HK-2 (cell line): ENCODE measurements around the gene RNF220.
"Not testable (repeated sequence)": the region's sequence is repeated elsewhere in the genome, so short reads cannot be mapped to it uniquely, and the experiment has no call there.

Experiments
- DNase-seq: peaks from one replicate; pipeline ENCODE4 v3.0.0-alpha.2; 2018; ENCODE audit not compliant: unreplicated experiment

RNF220 gene

GRCh38 chr1:44496541-44497171, 91.6 kb downstream of the RNF220 start:
- no peak for DNase-seq

DNA sequence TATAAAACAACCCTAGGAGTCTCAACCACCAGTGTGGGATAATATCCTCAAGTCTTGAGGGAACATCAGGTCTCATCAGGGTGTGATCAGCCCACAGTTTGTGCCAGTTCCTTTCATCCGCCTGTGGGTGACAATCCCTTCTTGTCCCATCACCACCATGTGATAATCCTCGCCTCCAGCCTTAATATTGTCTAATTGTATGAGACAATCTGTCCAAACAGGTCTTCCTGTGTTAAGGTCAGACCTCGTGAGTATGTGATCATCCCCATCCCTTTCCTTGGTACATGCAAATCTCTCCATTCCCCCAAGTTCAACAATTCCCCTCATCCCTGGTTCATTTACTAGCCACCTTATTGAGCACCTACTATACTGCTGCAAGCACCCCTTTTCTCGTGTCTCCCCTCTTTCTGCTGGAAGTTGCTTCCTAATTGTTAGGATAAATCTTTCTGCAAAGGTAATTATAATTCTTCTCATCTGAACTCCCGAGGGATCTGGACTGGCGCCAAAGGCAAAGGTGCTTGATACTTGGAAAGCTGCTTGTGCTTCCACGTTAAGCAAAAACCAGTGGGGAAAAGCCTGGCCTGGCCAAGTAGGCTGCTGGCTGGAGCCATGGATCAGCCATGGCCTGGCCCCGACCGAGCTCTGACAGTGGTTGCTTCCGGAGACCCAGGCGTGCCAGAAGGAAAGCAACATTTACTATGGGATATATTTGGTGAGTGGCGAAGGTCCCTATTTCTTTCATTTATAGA, 92.5 kb downstream of the RNF220 start:
- no peak for DNase-seq

GRCh38 chr1:44499306-44499705, 94.3 kb downstream of the RNF220 start:
- no peak for DNase-seq

GRCh38 chr1:44500181-44501046, 95.4 kb downstream of the RNF220 start:
- no peak for DNase-seq

- DNase-seq: no peak
Observed at GRCh38 chr1:44501047-44501890, 96.2 kb downstream of the RNF220 start.

- not testable (repeated sequence) for DNase-seq
Observed at GRCh38 chr1:44502823-44503222, 97.8 kb downstream of the RNF220 start.

GRCh38 chr1:44503625-44504024, 98.6 kb downstream of the RNF220 start:
- no peak for DNase-seq

DNA sequence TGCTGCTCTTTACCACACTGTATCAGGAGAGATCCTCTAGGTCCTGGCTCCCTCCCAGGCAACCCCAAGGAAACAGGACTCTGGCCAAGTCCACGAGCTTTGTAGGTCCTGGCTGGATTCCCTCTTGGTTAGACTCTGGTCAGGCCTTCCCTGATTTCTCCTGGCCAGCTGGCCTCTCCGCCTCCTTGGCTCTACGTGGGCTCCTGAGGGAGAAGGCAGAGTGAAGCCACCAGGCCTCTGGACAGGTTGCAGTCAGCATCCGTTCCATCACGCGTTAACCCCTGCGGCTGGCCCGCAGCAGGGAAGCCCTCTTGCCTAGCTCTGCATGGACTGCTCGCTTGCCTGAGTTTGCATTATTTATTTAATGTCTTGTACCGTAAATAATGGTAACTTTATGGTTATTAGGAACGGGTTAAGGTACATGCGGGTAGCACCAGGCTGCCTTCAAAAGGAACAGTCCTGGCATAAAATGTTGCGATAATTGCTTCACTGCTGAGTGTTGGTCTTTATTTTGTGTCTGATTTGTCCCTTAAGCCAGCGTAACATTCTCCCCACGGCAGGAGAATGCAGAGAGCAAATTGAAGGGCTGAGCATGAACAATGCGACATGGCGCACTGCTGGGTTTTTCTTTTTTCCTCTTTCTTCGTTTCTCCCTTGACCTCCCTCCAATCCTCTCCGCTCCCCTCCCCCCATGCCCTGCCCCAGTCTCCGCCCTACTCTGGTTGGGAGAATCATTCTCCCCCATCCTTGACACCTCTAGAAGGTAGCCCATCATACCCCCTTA, 100.3 kb downstream of the RNF220 start:
- DNase-seq: no peak

DNA sequence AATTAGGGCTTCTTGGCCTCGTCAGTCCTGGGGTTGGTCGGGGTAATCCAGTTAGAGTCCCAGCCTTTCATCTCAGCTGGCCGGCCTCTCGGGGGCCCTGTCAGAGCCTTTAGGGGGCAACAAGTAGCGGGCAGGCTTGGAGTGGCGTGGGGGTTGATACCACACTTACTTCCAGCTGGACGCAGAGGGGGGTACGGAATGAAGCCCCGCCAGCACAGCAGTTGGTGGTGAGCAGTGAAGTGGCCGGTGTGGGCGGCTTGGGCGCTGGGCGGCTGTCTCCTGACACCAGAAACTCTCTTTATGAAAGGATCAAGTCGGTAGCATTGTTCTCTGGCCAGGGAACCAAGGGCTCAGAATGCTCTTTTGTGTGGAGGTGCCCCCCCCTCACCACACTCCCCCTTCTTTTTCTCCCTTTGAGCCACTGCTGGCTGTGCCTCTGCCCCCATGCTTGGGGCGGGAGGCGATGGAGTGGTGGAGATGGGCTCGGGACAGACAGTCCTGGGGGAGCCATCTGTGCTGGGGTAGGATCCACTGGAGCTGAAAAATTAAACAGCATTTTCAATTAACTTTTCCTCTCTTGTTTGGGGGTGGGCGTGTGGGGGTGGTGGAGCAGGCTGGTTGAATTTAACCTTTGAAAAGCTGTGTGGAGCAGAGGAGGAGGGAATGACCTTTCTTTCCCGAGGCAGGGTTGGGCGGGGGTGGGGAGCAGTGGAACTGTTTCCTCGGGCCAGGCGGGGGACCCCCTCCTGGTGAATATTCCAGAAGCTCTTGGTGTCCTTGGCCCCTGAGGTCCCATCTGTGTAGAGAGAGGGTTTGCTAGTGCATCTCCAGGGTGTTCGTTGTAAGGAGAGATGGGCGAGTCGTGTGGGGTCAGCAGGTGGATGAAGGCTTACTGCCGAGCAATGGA, 102.7 kb downstream of the RNF220 start:
- DNase-seq: no peak

GRCh38 chr1:44508397-44508745, 103.3 kb downstream of the RNF220 start:
- no peak for DNase-seq

DNA sequence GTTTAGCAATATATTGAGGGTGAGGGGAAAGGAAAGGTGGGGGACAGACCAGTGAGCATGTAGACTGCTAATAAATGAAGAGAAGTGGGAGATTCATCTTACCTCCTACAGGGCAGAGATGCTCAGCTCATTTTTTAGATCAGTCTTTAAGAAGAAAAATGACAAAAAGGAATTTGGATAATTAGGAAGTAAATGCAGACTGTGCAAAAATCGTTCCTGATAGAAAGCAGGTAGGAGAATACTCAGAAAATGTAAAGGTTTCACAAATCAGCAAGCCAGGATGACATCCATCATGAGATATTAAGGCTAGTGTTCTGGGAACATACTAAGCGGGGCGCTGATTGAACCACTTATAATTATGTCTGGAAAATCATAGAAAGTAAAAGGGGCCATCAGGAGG, 106.3 kb downstream of the RNF220 start:
- no peak for DNase-seq

DNA sequence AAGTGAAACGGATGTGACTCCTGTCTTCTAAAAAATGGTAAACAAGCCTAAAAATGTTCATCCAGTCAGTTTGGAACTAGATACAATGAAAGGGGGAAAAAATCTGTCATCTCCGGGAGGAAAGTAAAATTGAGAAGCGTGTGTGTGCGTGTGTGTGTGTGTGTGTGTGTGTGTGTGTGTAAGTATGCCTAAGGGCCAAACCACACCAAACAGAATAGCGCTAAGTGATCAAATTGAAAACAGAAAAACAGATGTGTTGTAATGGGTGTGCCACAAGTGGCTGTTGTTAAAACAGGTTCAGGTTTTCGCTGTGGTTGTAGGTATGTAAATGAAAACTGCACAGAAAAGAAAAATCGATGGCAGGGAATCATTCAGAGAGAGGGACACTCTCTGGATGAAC, 106.7 kb downstream of the RNF220 start:
- no peak for DNase-seq

DNA sequence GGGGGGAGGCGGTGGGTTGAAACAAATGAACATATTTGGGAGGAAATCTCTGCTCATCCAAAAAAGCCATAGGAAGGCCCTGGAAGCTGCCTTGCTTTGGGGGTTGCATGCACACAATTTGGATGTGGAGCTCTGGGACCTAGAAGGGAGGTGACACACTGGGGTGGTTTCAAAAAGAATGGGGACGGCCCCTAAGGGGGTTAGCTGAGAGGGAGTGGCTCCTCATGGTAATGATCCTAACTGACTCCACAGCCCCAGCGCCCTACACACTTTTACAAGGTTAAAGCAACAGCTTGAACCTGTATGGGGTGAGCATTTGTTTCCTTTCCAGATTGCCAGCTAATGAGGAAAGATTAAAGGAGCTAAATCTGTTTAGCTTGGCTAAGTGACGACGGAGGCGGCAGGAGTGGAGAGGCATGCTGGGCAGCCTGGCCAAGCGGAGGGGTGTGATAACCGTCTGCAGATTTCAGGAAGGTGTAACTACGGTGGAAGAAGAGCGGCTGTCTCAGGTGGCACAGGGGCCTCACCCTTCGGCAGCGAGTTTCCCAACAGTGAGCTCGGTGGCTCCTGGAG, 107.3 kb downstream of the RNF220 start:
- no peak for DNase-seq

DNA sequence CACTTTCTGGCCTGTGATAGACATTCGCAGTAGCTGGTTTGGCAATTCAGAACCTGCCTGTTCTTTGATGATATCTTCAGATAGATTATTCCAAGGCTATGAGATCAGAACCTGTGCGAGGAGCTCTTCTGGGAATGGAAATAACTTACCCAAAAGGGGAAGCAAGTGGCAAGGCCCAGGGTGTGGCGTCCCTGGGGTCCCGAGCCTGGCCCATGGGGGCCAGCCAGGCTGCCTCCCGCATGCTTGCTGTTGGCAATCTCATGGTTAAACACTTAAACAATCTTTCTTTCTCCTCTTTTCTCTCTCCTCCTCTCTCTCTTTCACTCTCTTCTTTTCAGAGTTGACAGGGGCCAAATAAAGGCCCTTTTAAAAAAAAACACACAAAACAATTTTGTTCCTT, 108.1 kb downstream of the RNF220 start:
- DNase-seq: no peak

DNA sequence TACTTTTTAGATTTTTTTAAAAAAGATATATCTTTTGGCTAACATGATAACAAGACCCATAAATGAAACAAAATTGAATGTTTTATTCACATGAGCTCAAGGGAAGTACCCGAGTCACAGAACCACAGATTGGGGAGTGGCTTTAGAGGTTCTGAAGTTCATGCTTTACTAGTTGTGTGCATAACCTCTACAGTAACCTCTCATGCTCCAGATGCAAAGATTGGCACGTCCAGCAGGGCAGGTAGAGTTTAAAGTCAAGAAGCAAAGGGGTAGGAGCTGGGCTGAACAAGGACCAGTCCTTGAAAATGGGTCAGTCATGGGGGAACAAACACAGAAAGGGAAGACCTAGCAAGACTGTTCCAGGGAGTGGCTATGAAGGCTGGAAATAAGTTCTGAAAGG, 109.6 kb downstream of the RNF220 start:
- DNase-seq: no peak

GRCh38 chr1:44515416-44515815, 110.4 kb downstream of the RNF220 start:
- no peak for DNase-seq

DNA sequence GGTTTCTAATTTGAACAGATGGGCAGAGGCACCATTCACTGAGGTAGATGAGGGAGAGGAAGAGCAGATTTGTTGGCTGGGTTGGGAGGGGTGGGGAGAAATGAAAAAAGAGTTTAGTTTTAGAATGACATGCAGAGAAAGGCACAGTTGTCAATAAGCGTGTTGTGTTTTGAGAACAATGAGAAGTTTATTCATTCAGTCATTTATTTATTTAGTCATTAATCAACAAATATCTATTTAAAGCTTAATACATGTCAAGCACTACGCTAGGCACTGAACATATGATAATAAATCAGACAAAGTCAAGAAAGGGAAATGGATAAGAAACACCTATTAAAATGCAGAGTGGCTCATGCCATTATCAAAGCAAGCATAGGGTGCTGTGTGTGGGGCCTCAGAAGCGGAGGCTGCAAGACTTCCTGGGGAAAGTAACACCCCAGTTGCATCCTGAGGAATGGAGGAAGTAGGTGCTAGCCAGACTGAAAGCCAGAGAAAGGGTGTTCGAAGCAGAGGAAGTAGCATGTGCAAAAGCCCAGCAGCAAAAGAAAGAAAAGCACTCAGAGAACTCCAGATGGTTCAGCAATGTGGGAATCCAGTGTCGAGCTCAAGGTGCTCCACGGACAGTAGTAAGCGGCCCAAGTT, 114.1 kb downstream of the RNF220 start:
- no peak for DNase-seq

- no peak for DNase-seq
Observed at GRCh38 chr1:44521378-44522080, 116.5 kb downstream of the RNF220 start.
